ENCODE results near the gene TBC1D17. TPM values are rescaled to one million over a fixed set of nuclear protein-coding genes. Genes with fewer than 3 reads are reported as not detected.

Gene TBC1D17
- total and polyA plus RNA-seq, 4 experiments from 2014 or later: 6.0 to 101 (median 57.9) TPM

DNA sequence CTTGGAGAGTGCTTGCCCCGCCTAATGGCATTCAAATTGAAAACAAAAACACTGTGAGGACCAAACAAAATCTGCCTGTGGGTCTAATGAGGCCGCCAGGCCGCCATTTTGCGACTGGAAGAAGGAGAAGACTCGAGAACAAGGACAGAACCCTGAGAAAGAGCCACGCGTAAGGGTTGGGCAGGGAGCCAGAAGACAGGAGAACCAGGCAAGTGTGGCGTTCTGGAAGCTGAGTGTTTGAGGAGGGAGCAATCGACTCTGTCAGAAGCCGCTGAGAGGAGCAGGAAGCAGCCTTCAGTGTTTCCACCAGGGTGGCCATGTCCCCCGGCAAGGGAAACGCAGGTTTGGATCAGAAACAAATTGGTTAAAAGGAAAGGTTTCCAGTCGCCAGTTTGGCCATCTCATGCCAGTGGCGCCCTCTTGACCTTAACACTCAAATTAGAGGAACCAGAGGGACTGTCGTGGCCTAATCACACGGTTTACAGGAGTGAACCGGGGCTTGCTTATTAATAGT lies 36.7 kb upstream of the TBC1D17 start:
- intact Hi-C loops (cut with micrococcal nuclease): no loop called here
- Mint-ChIP-seq H3K27me3 (no peaks in the 10 kb centered on the region), H3K27ac (peak overlapping the region in 2 of 7 donors; percentile 46 to 78), H3K9me3 (no peaks in the 10 kb centered on the region), H3K36me3 (peaks cover 18 to 20% of the 10 kb centered on the region in 2 donors), H3K4me1 (no peaks in the 10 kb centered on the region), H3K4me3 (peak overlapping the region in 1 of 8 donors; percentile 68)
- no peaks in the 10 kb centered on the region for H3K27me3 ChIP-seq (ENCODE audit: insufficient read depth, low read length)
- no peak for DNase-seq
- no peaks in the 10 kb centered on the region for H3K4me1 ChIP-seq (ENCODE audit: insufficient read depth, low read length)
- H3K36me3 ChIP-seq (ENCODE audit: insufficient read depth, low read length): peaks cover 18% of the 10 kb centered on the region
- no peak overlapping the region for H3K4me3 ChIP-seq (ENCODE audit: low read length in 2 of 2)
- no peaks in the 10 kb centered on the region for H3K9me3 ChIP-seq (ENCODE audit: control insufficient read depth in 1 of 2, low read length in 2 of 2)
- ChIA-PET CTCF (ENCODE audit: partially characterized antibody) (no interaction called here), POLR2A (ENCODE audit: partially characterized antibody) (no interaction called here)
- H3K27ac ChIP-seq (ENCODE audit: low read depth, low read length): no peak overlapping the region

GRCh38 chr19:49843265-49843664 lies 34.2 kb upstream of the TBC1D17 start:
- H3K27ac ChIP-seq (ENCODE audit: low read depth, low read length): no peak overlapping the region
- POLR2A ChIA-PET (ENCODE audit: partially characterized antibody): no interaction called here

DNA sequence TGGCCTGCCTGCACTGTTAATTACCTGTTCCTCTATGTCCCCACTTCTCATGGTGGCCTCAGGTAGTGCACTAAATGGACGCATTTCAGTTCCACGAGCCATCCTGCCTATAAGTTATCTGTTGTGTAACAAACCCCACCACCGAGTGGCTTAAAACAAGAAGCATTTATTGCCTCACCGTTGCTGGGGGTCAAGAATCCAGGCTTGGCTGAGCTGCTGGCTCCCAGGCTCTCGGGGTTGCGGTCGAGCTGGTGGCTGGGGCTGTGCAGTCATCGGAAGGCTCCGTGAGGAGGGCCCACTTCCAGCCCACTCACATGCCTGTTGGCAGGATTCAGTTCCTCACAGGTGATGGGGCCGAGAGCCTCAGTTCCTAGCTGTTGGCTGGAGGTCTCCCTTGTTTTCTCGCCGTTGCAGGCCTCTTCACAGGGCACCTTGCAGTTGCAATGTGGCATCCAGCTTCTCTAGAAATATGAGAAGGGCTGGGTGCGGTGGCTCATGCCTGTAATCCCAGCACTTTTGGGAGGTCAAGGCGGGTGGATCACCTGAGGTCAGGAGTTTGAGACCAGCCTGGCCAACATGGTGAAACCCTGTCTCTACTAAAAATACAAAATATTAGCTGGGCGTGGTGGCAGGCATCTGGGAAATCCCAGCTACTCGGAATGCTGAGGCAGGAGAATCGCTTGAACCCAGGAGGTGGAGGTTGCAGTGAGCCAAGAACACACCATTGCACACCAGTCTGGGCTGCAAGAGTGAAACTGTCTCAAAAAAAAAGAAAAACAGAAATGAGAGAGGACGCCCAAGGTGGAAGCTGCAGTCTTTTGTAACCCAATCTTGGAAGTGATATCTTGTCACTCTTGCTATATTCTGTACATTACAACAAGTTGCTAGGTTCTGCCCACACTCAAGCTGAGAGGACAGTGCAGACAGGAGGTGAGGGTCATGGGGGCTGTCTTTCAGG lies 33.1 kb upstream of the TBC1D17 start:
- no peak overlapping the region for H3K27ac ChIP-seq (ENCODE audit: low read depth, low read length)
- H3K4me1 ChIP-seq (ENCODE audit: insufficient read depth, low read length): peaks cover 14% of the 10 kb centered on the region
- H3K9me3 ChIP-seq (ENCODE audit: control insufficient read depth in 1 of 2, low read length in 2 of 2): no peaks in the 10 kb centered on the region
- H3K4me3 Mint-ChIP-seq: no peak overlapping the region
- ChIA-PET CTCF (ENCODE audit: partially characterized antibody) (interaction anchor here (0.6 kb wide), 1 partner anchor 95 kb away, joined by 3 read pairs; no protein-coding TSS in a partner anchor), POLR2A (ENCODE audit: partially characterized antibody) (interaction anchor here (0.6 kb wide), 1 partner anchor 13 kb away, joined by 5 read pairs; no protein-coding TSS in a partner anchor)
- no peak for DNase-seq
- peaks cover 0 to 3% (median 0%) of the 10 kb centered on the region in 8 donors for H3K9me3 Mint-ChIP-seq
- H3K27me3 ChIP-seq (ENCODE audit: insufficient read depth, low read length): no peaks in the 10 kb centered on the region
- peaks cover 5% of the 10 kb centered on the region for H3K36me3 ChIP-seq (ENCODE audit: insufficient read depth, low read length)
- H3K27me3 Mint-ChIP-seq: no peaks in the 10 kb centered on the region
- no peaks in the 10 kb centered on the region for H3K36me3 Mint-ChIP-seq
- peaks cover 11 to 17% (median 15%) of the 10 kb centered on the region in 4 donors for H3K4me1 Mint-ChIP-seq
- intact Hi-C loops (cut with micrococcal nuclease): no loop called here
- H3K27ac Mint-ChIP-seq: no peak overlapping the region
- H3K4me3 ChIP-seq (ENCODE audit: low read length in 2 of 2): no peak overlapping the region

More at GRCh38 chr19:49843265-49843664, 34.2 kb upstream of the TBC1D17 start:
- H3K4me3 ChIP-seq (ENCODE audit: low read length in 2 of 2): no peak overlapping the region
- H3K4me1 ChIP-seq (ENCODE audit: insufficient read depth, low read length): peaks cover 5% of the 10 kb centered on the region
- Mint-ChIP-seq H3K4me3 (no peak overlapping the region), H3K27me3 (no peaks in the 10 kb centered on the region), H3K9me3 (no peaks in the 10 kb centered on the region), H3K4me1 (peaks cover 2 to 8% (median 4%) of the 10 kb centered on the region in 4 donors), H3K27ac (no peak overlapping the region), H3K36me3 (peaks cover 8 to 9% of the 10 kb centered on the region in 2 donors)
- no peaks in the 10 kb centered on the region for H3K9me3 ChIP-seq (ENCODE audit: control insufficient read depth in 1 of 2, low read length in 2 of 2)
- H3K36me3 ChIP-seq (ENCODE audit: insufficient read depth, low read length): peaks cover 6% of the 10 kb centered on the region
- DNase-seq: no peak
- CTCF ChIA-PET (ENCODE audit: partially characterized antibody): no interaction called here
- intact Hi-C loops (cut with micrococcal nuclease): no loop called here
- H3K27me3 ChIP-seq (ENCODE audit: insufficient read depth, low read length): no peaks in the 10 kb centered on the region

DNA sequence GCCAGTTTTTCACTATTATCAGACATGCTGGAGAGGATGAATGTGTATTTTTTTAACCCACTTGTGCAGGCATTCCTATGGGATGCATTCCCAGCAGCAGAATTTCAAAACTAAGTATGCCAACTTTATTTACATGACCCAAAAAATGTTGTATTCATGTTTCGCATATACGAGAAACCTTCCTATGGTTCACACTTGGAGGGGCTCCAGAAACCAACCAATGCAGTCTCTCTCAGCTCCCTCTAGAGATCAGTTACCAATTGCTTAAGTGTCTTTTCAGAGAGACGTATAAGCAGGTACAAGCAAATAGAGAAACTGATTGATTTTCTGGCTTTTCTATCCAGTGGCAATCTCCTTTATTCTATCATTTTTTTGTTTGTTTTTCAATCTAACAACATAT lies 32.1 kb upstream of the TBC1D17 start:
- peaks cover 20% of the 10 kb centered on the region for H3K4me1 ChIP-seq (ENCODE audit: insufficient read depth, low read length)
- ChIA-PET CTCF (ENCODE audit: partially characterized antibody) (no interaction called here), POLR2A (ENCODE audit: partially characterized antibody) (no interaction called here)

DNA sequence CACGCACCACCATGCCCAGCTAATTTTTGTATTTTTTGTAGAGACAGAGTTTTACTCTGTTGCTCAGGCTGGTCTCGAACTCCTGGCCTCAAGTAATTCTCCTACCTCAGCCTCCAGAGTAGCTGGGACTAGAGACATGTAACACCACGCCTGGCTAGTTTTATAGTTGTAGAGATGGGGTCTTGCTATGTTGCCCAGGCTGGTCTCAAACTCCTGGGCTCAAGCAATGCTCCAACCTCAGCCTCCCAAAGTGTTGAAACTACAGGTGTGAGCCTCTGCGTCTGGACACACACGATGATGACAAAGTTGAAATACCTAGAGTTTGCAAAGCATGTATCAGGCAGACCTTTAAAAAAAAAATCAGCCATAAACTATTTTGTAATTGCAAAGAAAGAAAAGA lies 31.1 kb upstream of the TBC1D17 start:
- Mint-ChIP-seq H3K36me3 (peaks cover 0 to 5% of the 10 kb centered on the region in 2 donors), H3K27ac (no peak overlapping the region), H3K4me1 (peaks cover 18 to 30% (median 22%) of the 10 kb centered on the region in 4 donors), H3K27me3 (no peaks in the 10 kb centered on the region), H3K4me3 (no peak overlapping the region), H3K9me3 (peaks cover 0 to 3% (median 0%) of the 10 kb centered on the region in 8 donors)
- H3K27me3 ChIP-seq (ENCODE audit: insufficient read depth, low read length): no peaks in the 10 kb centered on the region
- H3K9me3 ChIP-seq (ENCODE audit: control insufficient read depth in 1 of 2, low read length in 2 of 2): no peaks in the 10 kb centered on the region
- no peak for DNase-seq
- H3K27ac ChIP-seq (ENCODE audit: low read depth, low read length): no peak overlapping the region
- peaks cover 20% of the 10 kb centered on the region for H3K4me1 ChIP-seq (ENCODE audit: insufficient read depth, low read length)
- H3K36me3 ChIP-seq (ENCODE audit: insufficient read depth, low read length): no peaks in the 10 kb centered on the region
- ChIA-PET CTCF (ENCODE audit: partially characterized antibody) (interaction anchor here (1.2 kb wide), 1 partner anchor 27 kb away, joined by 3 read pairs; no protein-coding TSS in a partner anchor), POLR2A (ENCODE audit: partially characterized antibody) (interaction anchor here (0.8 kb wide), 1 partner anchor 23 kb away, joined by 3 read pairs; no protein-coding TSS in a partner anchor)
- H3K4me3 ChIP-seq (ENCODE audit: low read length in 2 of 2): no peak overlapping the region
- intact Hi-C loops (cut with micrococcal nuclease): no loop called here

More for the DNA sequence above, 32.1 kb upstream of the TBC1D17 start:
- H3K27ac ChIP-seq (ENCODE audit: low read depth, low read length): no peak overlapping the region
- H3K27ac Mint-ChIP-seq: no peak overlapping the region
- no peak overlapping the region for H3K4me3 Mint-ChIP-seq
- H3K27me3 ChIP-seq (ENCODE audit: insufficient read depth, low read length): no peaks in the 10 kb centered on the region
- intact Hi-C loops (cut with micrococcal nuclease): no loop called here
- peaks cover 0 to 2% of the 10 kb centered on the region in 2 donors for H3K36me3 Mint-ChIP-seq
- DNase-seq: no peak
- H3K9me3 ChIP-seq (ENCODE audit: control insufficient read depth in 1 of 2, low read length in 2 of 2): no peaks in the 10 kb centered on the region
- H3K4me1 Mint-ChIP-seq: peaks cover 18 to 25% (median 22%) of the 10 kb centered on the region in 4 donors
- H3K36me3 ChIP-seq (ENCODE audit: insufficient read depth, low read length): no peaks in the 10 kb centered on the region
- H3K27me3 Mint-ChIP-seq: no peaks in the 10 kb centered on the region
- H3K4me3 ChIP-seq (ENCODE audit: low read length in 2 of 2): no peak overlapping the region
- H3K9me3 Mint-ChIP-seq: peaks cover 0 to 3% (median 0%) of the 10 kb centered on the region in 8 donors

GRCh38 chr19:49847731-49848696 lies 29.5 kb upstream of the TBC1D17 start:
- Histone ChIP-seq H3K27ac (ENCODE audit: low read depth, low read length) (no peak overlapping the region), H3K4me1 (ENCODE audit: insufficient read depth, low read length) (peaks cover 33% of the 10 kb centered on the region), H3K4me3 (ENCODE audit: low read length in 2 of 2) (no peak overlapping the region), H3K27me3 (ENCODE audit: insufficient read depth, low read length) (no peaks in the 10 kb centered on the region), H3K36me3 (ENCODE audit: insufficient read depth, low read length) (no peaks in the 10 kb centered on the region), H3K9me3 (ENCODE audit: control insufficient read depth in 1 of 2, low read length in 2 of 2) (no peaks in the 10 kb centered on the region)
- Mint-ChIP-seq H3K4me3 (peak overlapping the region in 7 of 8 donors; percentile 5 to 51 (median 9)), H3K9me3 (peaks cover 0 to 5% (median 0%) of the 10 kb centered on the region in 8 donors), H3K4me1 (peaks cover 27 to 42% (median 33%) of the 10 kb centered on the region in 4 donors), H3K27me3 (no peaks in the 10 kb centered on the region), H3K36me3 (peaks cover 0 to 13% of the 10 kb centered on the region in 2 donors), H3K27ac (peak overlapping the region in 5 of 7 donors; percentile 6 to 75 (median 30))
- intact Hi-C loops (cut with micrococcal nuclease): no loop called here
- peak in 3 of 5 donors; percentile 28 to 50 (median 31) for DNase-seq
- ChIA-PET POLR2A (ENCODE audit: partially characterized antibody) (interaction anchor here (1.2 to 12.2 kb wide), 6 partner anchors 13 to 183 kb away, joined by 4 to 173 read pairs (median 8); partner anchors contain the start of genes AKT1S1, BCL2L12, IRF3 and MED25), CTCF (ENCODE audit: partially characterized antibody) (interaction anchor here (0.6 to 1.5 kb wide), 3 partner anchors 29 to 968 kb away, joined by 3 to 5 read pairs (median 3); no protein-coding TSS in a partner anchor)

Measured in CD4-positive, alpha-beta memory T cell (primary cell).